Measurements from ENCODE around the gene EVC2. TPM values are rescaled to one million over a fixed set of nuclear protein-coding genes. Genes with fewer than 3 reads are reported as not detected.

The EVC2 gene
- total RNA-seq, 3 donors from 2014 or later (not counting 1 experiment from before 2014, with no cell fraction given), result 0.20 to 2.6 (median 1.5) TPM

DNA sequence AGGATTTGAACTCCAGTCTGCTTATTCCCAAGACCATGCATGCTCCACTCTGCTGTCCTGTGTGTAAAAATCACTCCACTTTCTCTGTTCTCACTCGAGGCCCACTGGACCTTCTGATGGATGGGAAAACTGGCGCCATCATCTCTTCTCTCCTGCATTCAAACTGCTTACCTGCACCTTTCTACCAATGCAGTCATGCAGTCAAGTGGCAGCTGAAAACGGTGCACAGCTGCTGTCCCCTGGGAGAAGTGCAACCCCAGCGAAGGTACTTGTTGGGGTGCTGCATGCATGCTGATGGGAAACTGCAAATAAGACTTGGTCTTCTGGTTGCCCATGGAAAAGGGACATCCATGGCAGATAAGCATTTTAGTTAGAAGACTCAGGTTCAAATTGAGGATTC lies 147.1 kb downstream of the EVC2 start:
- Mint-ChIP-seq H3K4me3 (no peak overlapping the region), H3K4me1 (no peaks in the 10 kb centered on the region), H3K9me3 (no peaks in the 10 kb centered on the region), H3K27me3 (ENCODE audit: low read depth in 2 of 2) (no peaks in the 10 kb centered on the region), H3K27ac (no peak overlapping the region), H3K36me3 (no peaks in the 10 kb centered on the region)
- ATAC-seq, result no peak
- Histone ChIP-seq H3K27ac (ENCODE audit: low read length) (no peak overlapping the region), H3K9me3 (ENCODE audit: control insufficient read depth, insufficient read depth, low read length) (no peaks in the 10 kb centered on the region), H3K27me3 (ENCODE audit: control insufficient read depth, insufficient read depth, low read length) (no peaks in the 10 kb centered on the region), H3K4me3 (ENCODE audit: low read length) (no peak overlapping the region), H3K36me3 (ENCODE audit: control insufficient read depth, insufficient read depth, low read length) (no peaks in the 10 kb centered on the region), H3K4me1 (ENCODE audit: control insufficient read depth, insufficient read depth, low read length) (no peaks in the 10 kb centered on the region)
- DNase-seq, result no peak
- TF ChIP-seq, protein P1, sequence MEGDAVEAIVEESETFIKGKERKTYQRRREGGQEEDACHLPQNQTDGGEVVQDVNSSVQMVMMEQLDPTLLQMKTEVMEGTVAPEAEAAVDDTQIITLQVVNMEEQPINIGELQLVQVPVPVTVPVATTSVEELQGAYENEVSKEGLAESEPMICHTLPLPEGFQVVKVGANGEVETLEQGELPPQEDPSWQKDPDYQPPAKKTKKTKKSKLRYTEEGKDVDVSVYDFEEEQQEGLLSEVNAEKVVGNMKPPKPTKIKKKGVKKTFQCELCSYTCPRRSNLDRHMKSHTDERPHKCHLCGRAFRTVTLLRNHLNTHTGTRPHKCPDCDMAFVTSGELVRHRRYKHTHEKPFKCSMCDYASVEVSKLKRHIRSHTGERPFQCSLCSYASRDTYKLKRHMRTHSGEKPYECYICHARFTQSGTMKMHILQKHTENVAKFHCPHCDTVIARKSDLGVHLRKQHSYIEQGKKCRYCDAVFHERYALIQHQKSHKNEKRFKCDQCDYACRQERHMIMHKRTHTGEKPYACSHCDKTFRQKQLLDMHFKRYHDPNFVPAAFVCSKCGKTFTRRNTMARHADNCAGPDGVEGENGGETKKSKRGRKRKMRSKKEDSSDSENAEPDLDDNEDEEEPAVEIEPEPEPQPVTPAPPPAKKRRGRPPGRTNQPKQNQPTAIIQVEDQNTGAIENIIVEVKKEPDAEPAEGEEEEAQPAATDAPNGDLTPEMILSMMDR (IDR thresholded peaks at IDR 0.05), result no peak
- intact Hi-C loops (cut with micrococcal nuclease), result no loop called here
- 83% methylated on average over 4 of the region's 4 CpGs for WGBS (ENCODE audit: insufficient coverage)

DNA sequence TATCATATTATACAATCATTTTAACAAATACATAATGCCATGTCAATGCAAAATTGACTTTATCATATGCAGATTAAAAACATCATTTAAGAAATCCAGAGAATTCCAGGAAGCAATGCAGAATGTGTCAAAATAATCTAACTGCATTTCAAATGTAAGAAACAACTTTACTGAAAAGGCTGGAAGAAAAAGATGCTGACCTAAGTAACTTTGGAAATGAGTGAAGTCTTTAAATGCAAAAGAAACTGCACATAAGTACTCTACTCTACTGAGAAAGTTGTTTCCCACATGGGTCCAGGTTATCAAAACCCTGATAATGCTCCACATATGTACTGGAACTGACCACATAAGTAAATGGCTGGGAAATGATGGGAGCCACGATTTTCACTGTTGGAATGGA lies 149.9 kb downstream of the EVC2 start:
- Histone ChIP-seq H3K9me3 (ENCODE audit: control insufficient read depth, insufficient read depth, low read length) (no peaks in the 10 kb centered on the region), H3K27me3 (ENCODE audit: control insufficient read depth, insufficient read depth, low read length) (no peaks in the 10 kb centered on the region), H3K27ac (ENCODE audit: low read length) (no peak overlapping the region), H3K4me3 (ENCODE audit: low read length) (no peak overlapping the region), H3K36me3 (ENCODE audit: control insufficient read depth, insufficient read depth, low read length) (no peaks in the 10 kb centered on the region), H3K4me1 (ENCODE audit: control insufficient read depth, insufficient read depth, low read length) (no peaks in the 10 kb centered on the region)
- WGBS (ENCODE audit: insufficient coverage), result 71% methylated on average over 1 of the region's 1 CpG
- Mint-ChIP-seq H3K27ac (no peak overlapping the region), H3K9me3 (no peaks in the 10 kb centered on the region), H3K27me3 (ENCODE audit: low read depth in 2 of 2) (no peaks in the 10 kb centered on the region), H3K4me3 (no peak overlapping the region), H3K4me1 (no peaks in the 10 kb centered on the region), H3K36me3 (no peaks in the 10 kb centered on the region)
- ATAC-seq (no peak), DNase-seq (no peak)
- TF ChIP-seq, protein P1 (IDR thresholded peaks at IDR 0.05), result no peak
- intact Hi-C loops (cut with micrococcal nuclease), result no loop called here

DNA sequence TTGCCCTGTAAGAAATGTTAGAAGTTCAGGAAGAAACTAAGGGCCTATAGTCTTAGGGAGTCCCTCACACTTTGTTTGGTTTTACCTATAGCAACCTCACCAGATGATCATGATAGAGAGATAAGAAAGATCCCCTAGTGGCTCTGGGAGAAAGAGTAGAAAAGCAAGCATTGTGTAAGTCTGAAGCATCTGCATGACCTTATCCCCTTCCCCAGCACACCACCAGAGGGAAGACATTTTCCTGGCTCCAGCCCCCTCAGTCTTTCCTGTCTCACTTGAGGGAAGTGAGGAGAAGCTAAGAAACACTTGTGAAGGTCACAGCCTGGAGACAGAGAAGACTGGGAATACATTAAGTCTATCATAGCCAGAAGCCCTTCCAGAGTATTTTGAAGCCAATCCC lies 154.0 kb downstream of the EVC2 start:
- no peak for DNase-seq
- Histone ChIP-seq H3K4me1 (ENCODE audit: control insufficient read depth, insufficient read depth, low read length) (no peaks in the 10 kb centered on the region), H3K4me3 (ENCODE audit: low read length) (no peak overlapping the region), H3K9me3 (ENCODE audit: control insufficient read depth, insufficient read depth, low read length) (no peaks in the 10 kb centered on the region), H3K27me3 (ENCODE audit: control insufficient read depth, insufficient read depth, low read length) (no peaks in the 10 kb centered on the region), H3K36me3 (ENCODE audit: control insufficient read depth, insufficient read depth, low read length) (no peaks in the 10 kb centered on the region), H3K27ac (ENCODE audit: low read length) (no peak overlapping the region)
- Mint-ChIP-seq H3K36me3 (no peaks in the 10 kb centered on the region), H3K4me3 (no peak overlapping the region), H3K9me3 (peaks cover 0 to 2% of the 10 kb centered on the region in 2 donors), H3K4me1 (no peaks in the 10 kb centered on the region), H3K27me3 (ENCODE audit: low read depth in 2 of 2) (peaks cover 0 to 7% of the 10 kb centered on the region in 2 donors), H3K27ac (no peak overlapping the region)
- no peak for ATAC-seq
- TF ChIP-seq, protein P1 (IDR thresholded peaks at IDR 0.05), result no peak
- intact Hi-C loops (cut with micrococcal nuclease), result no loop called here

DNA sequence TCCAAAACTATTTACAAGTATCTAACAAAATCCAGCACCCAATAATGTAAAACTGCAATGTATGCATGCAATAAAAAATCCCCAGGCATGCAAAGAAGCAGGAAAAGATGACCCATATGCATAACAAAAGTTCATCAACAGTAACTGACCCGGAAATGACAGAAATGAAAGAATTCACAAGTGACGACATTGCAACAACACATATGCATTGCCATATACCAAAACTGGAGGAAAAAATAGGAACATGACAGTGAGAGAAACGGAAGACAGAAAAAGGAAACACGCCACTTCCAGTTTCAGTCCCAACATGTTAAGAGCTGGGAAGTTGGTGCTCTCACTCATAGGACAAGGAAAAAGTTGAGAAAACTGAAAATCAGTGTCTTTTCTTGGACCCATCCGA lies 154.6 kb downstream of the EVC2 start:
- no peak overlapping the region for H3K4me3 Mint-ChIP-seq
- intact Hi-C loops (cut with micrococcal nuclease), result no loop called here
- H3K36me3 Mint-ChIP-seq, result no peaks in the 10 kb centered on the region
- no peak overlapping the region for H3K27ac Mint-ChIP-seq
- no peak overlapping the region for H3K27ac ChIP-seq (ENCODE audit: low read length)
- TF ChIP-seq, protein P1 (IDR thresholded peaks at IDR 0.05), result no peak
- H3K36me3 ChIP-seq (ENCODE audit: control insufficient read depth, insufficient read depth, low read length), result no peaks in the 10 kb centered on the region
- H3K4me1 ChIP-seq (ENCODE audit: control insufficient read depth, insufficient read depth, low read length), result no peaks in the 10 kb centered on the region
- no peaks in the 10 kb centered on the region for H3K9me3 ChIP-seq (ENCODE audit: control insufficient read depth, insufficient read depth, low read length)
- 85% methylated on average over 4 of the region's 5 CpGs for WGBS (ENCODE audit: insufficient coverage)
- H3K4me1 Mint-ChIP-seq, result no peaks in the 10 kb centered on the region
- no peaks in the 10 kb centered on the region for H3K27me3 ChIP-seq (ENCODE audit: control insufficient read depth, insufficient read depth, low read length)
- no peak overlapping the region for H3K4me3 ChIP-seq (ENCODE audit: low read length)
- peaks cover 0 to 7% of the 10 kb centered on the region in 2 donors for H3K27me3 Mint-ChIP-seq (ENCODE audit: low read depth in 2 of 2)
- DNase-seq (no peak), ATAC-seq (no peak)
- peaks cover 0 to 2% of the 10 kb centered on the region in 2 donors for H3K9me3 Mint-ChIP-seq
